ENCODE measurements around the gene SLC22A6. TPM values are rescaled to one million over a fixed set of nuclear protein-coding genes. Genes with fewer than 3 reads are reported as not detected.

SLC22A6 gene
- total RNA-seq, 2 donors from 2014 or later: not detected

- Histone ChIP-seq H3K4me3 (no peak overlapping the region), H3K27ac (no peak overlapping the region), H3K9me3 (no peaks in the 10 kb centered on the region), H3K4me1 (no peaks in the 10 kb centered on the region), H3K36me3 (no peaks in the 10 kb centered on the region), H3K27me3 (no peaks in the 10 kb centered on the region), H3K9ac (ENCODE audit: low read depth in 2 of 2, low read length in 2 of 2) (no peak overlapping the region)
- DNase-seq: no peak
- no peak for TF ChIP-seq CTCF (IDR thresholded peaks at IDR 0.05)
- intact Hi-C loops (cut with DNase I): no loop called here
Measured at GRCh38 chr11:62985041-62985750, 429 bp upstream of the SLC22A6 start.

- DNase-seq: no peak
- no peaks in the 10 kb centered on the region for H3K4me1 ChIP-seq
- no peak overlapping the region for H3K4me3 ChIP-seq
- H3K9ac ChIP-seq (ENCODE audit: low read depth in 2 of 2, low read length in 2 of 2): no peak overlapping the region
- no peaks in the 10 kb centered on the region for H3K9me3 ChIP-seq
- H3K27me3 ChIP-seq: no peaks in the 10 kb centered on the region
- intact Hi-C loops (cut with DNase I): no loop called here
- no peaks in the 10 kb centered on the region for H3K36me3 ChIP-seq
- no peak for TF ChIP-seq CTCF (IDR thresholded peaks at IDR 0.05)
- no peak overlapping the region for H3K27ac ChIP-seq
Measured at GRCh38 chr11:62983536-62984199, 1.1 kb downstream of the SLC22A6 start.

- TF ChIP-seq CTCF (IDR thresholded peaks at IDR 0.05): no peak
- intact Hi-C loops (cut with DNase I): no loop called here
- no peaks in the 10 kb centered on the region for H3K4me1 ChIP-seq
- H3K27me3 ChIP-seq: no peaks in the 10 kb centered on the region
- no peak overlapping the region for H3K9ac ChIP-seq (ENCODE audit: low read depth in 2 of 2, low read length in 2 of 2)
- no peak for DNase-seq
- H3K27ac ChIP-seq: no peak overlapping the region
- H3K4me3 ChIP-seq: no peak overlapping the region
- no peaks in the 10 kb centered on the region for H3K9me3 ChIP-seq
- H3K36me3 ChIP-seq: no peaks in the 10 kb centered on the region
Measured at GRCh38 chr11:62981743-62982142, 3.0 kb downstream of the SLC22A6 start.

- TF ChIP-seq CTCF (IDR thresholded peaks at IDR 0.05): no peak
- no peak for DNase-seq
- no peak overlapping the region for H3K9ac ChIP-seq (ENCODE audit: low read depth in 2 of 2, low read length in 2 of 2)
- H3K4me1 ChIP-seq: no peaks in the 10 kb centered on the region
- no peaks in the 10 kb centered on the region for H3K27me3 ChIP-seq
- H3K9me3 ChIP-seq: no peaks in the 10 kb centered on the region
- H3K4me3 ChIP-seq: no peak overlapping the region
- no peaks in the 10 kb centered on the region for H3K36me3 ChIP-seq
- intact Hi-C loops (cut with DNase I): no loop called here
- H3K27ac ChIP-seq: no peak overlapping the region
Measured at GRCh38 chr11:62980133-62980760, 4.5 kb downstream of the SLC22A6 start.

DNA sequence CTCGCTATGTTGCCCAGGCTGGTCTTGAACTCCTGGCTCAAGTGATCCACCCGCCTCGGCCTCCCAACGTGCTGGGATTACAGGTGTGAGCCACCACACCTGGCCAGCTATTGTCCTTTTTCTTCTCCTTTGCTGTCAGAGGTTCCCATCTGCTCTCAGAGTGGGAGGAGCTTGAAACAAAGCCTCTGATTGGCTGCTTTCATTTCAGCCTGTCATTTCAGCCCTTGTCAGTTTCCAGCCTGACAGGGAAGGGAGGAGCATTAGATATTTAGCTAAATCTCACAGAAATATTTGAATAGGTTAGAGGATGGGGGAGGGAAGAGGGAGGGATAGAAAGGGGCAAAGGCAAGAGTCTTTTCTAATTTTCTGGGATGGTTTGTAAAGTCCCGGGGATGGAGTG is 8.7 kb downstream of the SLC22A6 start:
- no peaks in the 10 kb centered on the region for H3K36me3 ChIP-seq
- H3K9me3 ChIP-seq: no peaks in the 10 kb centered on the region
- no peak overlapping the region for H3K27ac ChIP-seq
- H3K9ac ChIP-seq (ENCODE audit: low read depth in 2 of 2, low read length in 2 of 2): no peak overlapping the region
- H3K27me3 ChIP-seq: no peaks in the 10 kb centered on the region
- no peak overlapping the region for H3K4me3 ChIP-seq
- DNase-seq: no peak
- no peak for TF ChIP-seq CTCF (IDR thresholded peaks at IDR 0.05)
- no peaks in the 10 kb centered on the region for H3K4me1 ChIP-seq
- intact Hi-C loops (cut with DNase I): no loop called here

All from colonic mucosa (tissue), 4 donors.